Dedifferentiated amniotic fluid mesenchymal stem cell (primary cell): Measurements from ENCODE around the gene BRIX1.

Experiments
- DNase-seq: peaks from one replicate; pipeline ENCODE4 v3.0.0-alpha.2; 2016; ENCODE audit errors: extremely low spot score

The BRIX1 gene

GRCh38 chr5:34915139-34915855 lies at the start of gene BRIX1, which contains the start of gene RAD1:
BRIX1 (plus strand) TSS chr5:34915711; CDS start chr5:34915739, 28 bp downstream.
RAD1 (minus strand) TSS chr5:34915504; CDS start chr5:34914892, 612 bp downstream.
- peak; percentile 96 for DNase-seq

- no peak for DNase-seq
Measured at GRCh38 chr5:34866989-34867471, 48.5 kb upstream of the BRIX1 start.

GRCh38 chr5:34867660-34868059 lies 47.9 kb upstream of the BRIX1 start:
- no peak for DNase-seq

GRCh38 chr5:34868791-34869190 lies 46.7 kb upstream of the BRIX1 start:
- DNase-seq, result no peak

GRCh38 chr5:34869256-34869655 lies 46.3 kb upstream of the BRIX1 start:
- DNase-seq, result no peak

GRCh38 chr5:34870382-34870781 lies 45.1 kb upstream of the BRIX1 start:
- DNase-seq, result no peak

GRCh38 chr5:34876275-34876674 lies 39.2 kb upstream of the BRIX1 start:
- no peak for DNase-seq

GRCh38 chr5:34881246-34881645 lies 34.3 kb upstream of the BRIX1 start:
- DNase-seq, result no peak

GRCh38 chr5:34886392-34887119 lies 29.0 kb upstream of the BRIX1 start:
- DNase-seq, result no peak

GRCh38 chr5:34889394-34889793 lies 26.1 kb upstream of the BRIX1 start:
- no peak for DNase-seq

- peak; percentile 58 for DNase-seq
Measured at GRCh38 chr5:34891981-34892380, 23.5 kb upstream of the BRIX1 start.

GRCh38 chr5:34892414-34892813 lies 23.1 kb upstream of the BRIX1 start:
- no peak for DNase-seq

- no peak for DNase-seq
Measured at GRCh38 chr5:34894716-34895115, 20.8 kb upstream of the BRIX1 start.

GRCh38 chr5:34895641-34896419 lies 19.7 kb upstream of the BRIX1 start:
- DNase-seq, result no peak

- peak; percentile 36 for DNase-seq
Measured at GRCh38 chr5:34897646-34898045, 17.9 kb upstream of the BRIX1 start.

GRCh38 chr5:34898258-34898895 lies 17.1 kb upstream of the BRIX1 start:
- DNase-seq, result peak; percentile 86

- DNase-seq, result no peak
Measured at GRCh38 chr5:34899066-34899465, 16.4 kb upstream of the BRIX1 start.

- DNase-seq, result no peak
Measured at GRCh38 chr5:34900652-34901051, 14.9 kb upstream of the BRIX1 start.

- DNase-seq, result no peak
Measured at GRCh38 chr5:34903260-34903659, 12.3 kb upstream of the BRIX1 start.

- DNase-seq, result no peak
Measured at GRCh38 chr5:34905564-34905963, 9.9 kb upstream of the BRIX1 start.

GRCh38 chr5:34913072-34913471 lies 2.4 kb upstream of the BRIX1 start:
- peak; percentile 53 for DNase-seq

- no peak for DNase-seq
Measured at GRCh38 chr5:34914671-34915138, 806 bp upstream of the BRIX1 start.
